Liver (tissue), 9 donors: ENCODE results near the gene TEX29. TPM values are rescaled to one million over a fixed set of nuclear protein-coding genes. Genes with fewer than 3 reads are reported as not detected.

Experiments used
- DNase-seq: peaks from one replicate; pipeline ENCODE4 v3.0.0-alpha.2; 2017; ENCODE audit warnings: low spot score
- H3K27ac ChIP-seq, 2 donors: one replicate each; pipeline ENCODE4 v1.7.0; 2013; ENCODE audit warnings: inconsistent platforms in 2 of 2, low read length in 2 of 2, control low read depth in 1 of 2, low read depth in 1 of 2, mild to moderate bottlenecking in 1 of 2
- H3K27me3 ChIP-seq, 4 donors: one replicate each; pipeline versions ENCODE4 v1.6.1 to v1.7.0; 2013; ENCODE audit warnings: low read length in 3 of 4, inconsistent platforms in 1 of 4, mild to moderate bottlenecking in 1 of 4, moderate library complexity in 1 of 4; ENCODE audit not compliant: control insufficient read depth in 4 of 4, insufficient read depth in 4 of 4
- H3K36me3 ChIP-seq, 4 donors: one replicate each; pipeline versions ENCODE4 v1.6.1 to v1.7.0; 2013; ENCODE audit warnings: low read length in 3 of 4, mild to moderate bottlenecking in 3 of 4, low read depth in 1 of 4, moderate library complexity in 1 of 4; ENCODE audit not compliant: control insufficient read depth in 4 of 4, insufficient read depth in 3 of 4
- H3K4me1 ChIP-seq, 4 donors: one replicate each; pipeline versions ENCODE4 v1.6.1 to v1.7.0; 2013; ENCODE audit warnings: low read length in 3 of 4, mild to moderate bottlenecking in 3 of 4, moderate library complexity in 1 of 4; ENCODE audit not compliant: control insufficient read depth in 4 of 4, insufficient read depth in 4 of 4
- H3K4me3 ChIP-seq, 3 donors: one replicate each; pipeline versions ENCODE4 v1.6.1 to v1.7.0; 2013; ENCODE audit warnings: low read length in 3 of 3, control low read depth in 1 of 3, low read depth in 1 of 3, mild to moderate bottlenecking in 1 of 3
- H3K9ac ChIP-seq, 2 donors: one replicate each; pipeline ENCODE4 v1.7.0; 2013; ENCODE audit warnings: low read length in 2 of 2, mild to moderate bottlenecking in 2 of 2, moderate library complexity in 2 of 2, control low read depth in 1 of 2, low read depth in 1 of 2
- H3K9me3 ChIP-seq, 4 donors: one replicate each; pipeline versions ENCODE4 v1.6.1 to v1.7.0; 2013; ENCODE audit warnings: low read length in 3 of 4; ENCODE audit not compliant: control insufficient read depth in 4 of 4
- ATF3 ChIP-seq: IDR thresholded peaks from 2 replicates; pipeline ENCODE4 v1.6.1; 2016; ENCODE audit warnings: antibody characterized with exemption
- CTCF ChIP-seq: fragments of 150-350 bp; IDR thresholded peaks from 2 replicates; pipeline ENCODE4 v1.5.1; 2017; ENCODE audit warnings: improper control_type of control experiment, low read depth, low read length; ENCODE audit not compliant: missing input control
- EGR1 ChIP-seq, 2 donors: IDR thresholded peaks; 2 replicates each; pipeline ENCODE4 v1.6.1; 2016 to 2018; ENCODE audit warnings: antibody characterized with exemption in 2 of 2, low read depth in 2 of 2
- FOXA1 ChIP-seq: IDR thresholded peaks from 2 replicates; pipeline ENCODE4 v1.6.1; 2016; ENCODE audit warnings: antibody characterized with exemption
- FOXA2 ChIP-seq: IDR thresholded peaks from 2 replicates; pipeline ENCODE4 v1.6.1; 2016; ENCODE audit warnings: antibody characterized with exemption
- GABPA ChIP-seq, 2 donors: IDR thresholded peaks in 1 of 2; conservative IDR thresholded peaks in 1 of 2; 2 replicates each; pipeline ENCODE4 v1.6.1; 2016; ENCODE audit warnings: antibody characterized with exemption in 2 of 2, mild to moderate bottlenecking in 1 of 2, moderate library complexity in 1 of 2
- HNF4A ChIP-seq, 2 donors: conservative IDR thresholded peaks; 2 replicates each; pipeline ENCODE4 v1.6.1; 2016; ENCODE audit warnings: antibody characterized with exemption in 2 of 2, mild to moderate bottlenecking in 2 of 2
- HNF4G ChIP-seq: IDR thresholded peaks from 2 replicates; pipeline ENCODE4 v1.6.1; 2016; ENCODE audit warnings: antibody characterized with exemption
- JUND ChIP-seq, 2 donors: IDR thresholded peaks; 2 replicates each; pipeline ENCODE4 v1.6.1; 2016; ENCODE audit warnings: antibody characterized with exemption in 2 of 2
- MAX ChIP-seq: IDR thresholded peaks from 2 replicates; pipeline ENCODE4 v1.6.1; 2016; ENCODE audit warnings: antibody characterized with exemption
- NR2F2 ChIP-seq: IDR thresholded peaks from 2 replicates; pipeline ENCODE4 v1.6.1; 2016; ENCODE audit warnings: antibody characterized with exemption
- RAD21 ChIP-seq, 2 donors: IDR thresholded peaks; 2 replicates each; pipeline ENCODE4 v1.6.1; 2016; ENCODE audit warnings: antibody characterized with exemption in 2 of 2, mild to moderate bottlenecking in 2 of 2
- RXRA ChIP-seq, 2 donors: IDR thresholded peaks; 2 replicates each; pipeline ENCODE4 v1.6.1; 2017 to 2018; ENCODE audit warnings: antibody characterized with exemption in 2 of 2, mild to moderate bottlenecking in 1 of 2
- SP1 ChIP-seq: IDR thresholded peaks from 2 replicates; pipeline ENCODE4 v1.6.1; 2018; ENCODE audit warnings: antibody characterized with exemption, mild to moderate bottlenecking
- TAF1 ChIP-seq: conservative IDR thresholded peaks from 2 replicates; pipeline ENCODE4 v1.6.1; 2016; ENCODE audit warnings: antibody characterized with exemption, mild to moderate bottlenecking
- YY1 ChIP-seq: IDR thresholded peaks from 2 replicates; pipeline ENCODE4 v1.6.1; 2016; ENCODE audit warnings: antibody characterized with exemption, mild to moderate bottlenecking
- ZBTB33 ChIP-seq: IDR thresholded peaks from 2 replicates; pipeline ENCODE4 v1.6.1; 2016; ENCODE audit warnings: antibody characterized with exemption
- WGBS: extraction: QIAGEN DNeasy Blood & Tissue Kit; methylation state at CpG from one replicate; pipeline ENCODE4 v1.1.7; 2013; 5-methylcytosine and 5-hydroxymethylcytosine counted together
- polyA plus RNA-seq, 2 donors: library from polyadenylated mRNA; stranded (reverse) in 1 of 2; unstranded in 1 of 2; fragments of 200-250 nt in 1 of 2; fragments of >200 nt in 1 of 2; fragmentation: Nextera tagmentation in 1 of 2; extraction: Ambion mirVana in 1 of 2; gene quantifications; one replicate each; pipeline versions ENCODE4 v1.2.1 to v1.2.3, GENCODE V29; 2013 to 2015
- total RNA-seq, 2 donors: library from RNA; depleted of rRNA; stranded (reverse); fragments of >200 nt; gene quantifications; one replicate each; pipeline ENCODE4 v1.2.3, GENCODE V29; 2014
- TF ChIP-seq, protein P1 (sequence below): IDR thresholded peaks from 2 replicates; pipeline ENCODE4 v1.6.1; 2016; ENCODE audit warnings: antibody characterized with exemption, mild to moderate bottlenecking
- donor health status: healthy.
- donor health status: healthy.
- donor health status: healthy.
- donor health status: healthy.
- donor health status: healthy.

TEX29 gene
- total and polyA plus RNA-seq, 4 donors: 0.17 TPM; not detected in 3

GRCh38 chr13:111373486-111373885 is 53.0 kb downstream of the TEX29 start (continued):
- TF ChIP-seq, protein P1, sequence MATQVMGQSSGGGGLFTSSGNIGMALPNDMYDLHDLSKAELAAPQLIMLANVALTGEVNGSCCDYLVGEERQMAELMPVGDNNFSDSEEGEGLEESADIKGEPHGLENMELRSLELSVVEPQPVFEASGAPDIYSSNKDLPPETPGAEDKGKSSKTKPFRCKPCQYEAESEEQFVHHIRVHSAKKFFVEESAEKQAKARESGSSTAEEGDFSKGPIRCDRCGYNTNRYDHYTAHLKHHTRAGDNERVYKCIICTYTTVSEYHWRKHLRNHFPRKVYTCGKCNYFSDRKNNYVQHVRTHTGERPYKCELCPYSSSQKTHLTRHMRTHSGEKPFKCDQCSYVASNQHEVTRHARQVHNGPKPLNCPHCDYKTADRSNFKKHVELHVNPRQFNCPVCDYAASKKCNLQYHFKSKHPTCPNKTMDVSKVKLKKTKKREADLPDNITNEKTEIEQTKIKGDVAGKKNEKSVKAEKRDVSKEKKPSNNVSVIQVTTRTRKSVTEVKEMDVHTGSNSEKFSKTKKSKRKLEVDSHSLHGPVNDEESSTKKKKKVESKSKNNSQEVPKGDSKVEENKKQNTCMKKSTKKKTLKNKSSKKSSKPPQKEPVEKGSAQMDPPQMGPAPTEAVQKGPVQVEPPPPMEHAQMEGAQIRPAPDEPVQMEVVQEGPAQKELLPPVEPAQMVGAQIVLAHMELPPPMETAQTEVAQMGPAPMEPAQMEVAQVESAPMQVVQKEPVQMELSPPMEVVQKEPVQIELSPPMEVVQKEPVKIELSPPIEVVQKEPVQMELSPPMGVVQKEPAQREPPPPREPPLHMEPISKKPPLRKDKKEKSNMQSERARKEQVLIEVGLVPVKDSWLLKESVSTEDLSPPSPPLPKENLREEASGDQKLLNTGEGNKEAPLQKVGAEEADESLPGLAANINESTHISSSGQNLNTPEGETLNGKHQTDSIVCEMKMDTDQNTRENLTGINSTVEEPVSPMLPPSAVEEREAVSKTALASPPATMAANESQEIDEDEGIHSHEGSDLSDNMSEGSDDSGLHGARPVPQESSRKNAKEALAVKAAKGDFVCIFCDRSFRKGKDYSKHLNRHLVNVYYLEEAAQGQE: no peak
- TF ChIP-seq TAF1 (no peak), HNF4A (conservative IDR thresholded peaks at IDR 0.05) (no peak), JUND (IDR thresholded peaks at IDR 0.05) (no peak), FOXA1 (no peak)

GRCh38 chr13:111380431-111380830 is 60.0 kb downstream of the TEX29 start:
- H3K9ac ChIP-seq: no peak overlapping the region
- no peak overlapping the region for H3K4me3 ChIP-seq
- no peaks in the 10 kb centered on the region for H3K36me3 ChIP-seq
- H3K27ac ChIP-seq: no peak overlapping the region
- DNase-seq: peak; percentile 21
- peaks cover 0 to 5% (median 0%) of the 10 kb centered on the region in 4 donors for H3K27me3 ChIP-seq
- peaks cover 0 to 1% (median 0%) of the 10 kb centered on the region in 4 donors for H3K9me3 ChIP-seq
- TF ChIP-seq CTCF: no peak
- TF ChIP-seq, protein P1: no peak
- no peak for TF ChIP-seq NR2F2
- TF ChIP-seq MAX: no peak
- TF ChIP-seq RAD21 (IDR thresholded peaks at IDR 0.05): no peak
- TF ChIP-seq JUND (IDR thresholded peaks at IDR 0.05): no peak
- no peak for TF ChIP-seq ZBTB33
- TF ChIP-seq GABPA (IDR thresholded peaks at IDR 0.05 in 1 of 2, conservative IDR thresholded peaks at IDR 0.05 in 1 of 2): no peak
- TF ChIP-seq RXRA (IDR thresholded peaks at IDR 0.05): no peak
- TF ChIP-seq HNF4A (conservative IDR thresholded peaks at IDR 0.05): no peak
- no peak for TF ChIP-seq TAF1
- TF ChIP-seq ATF3: no peak
- no peak for TF ChIP-seq FOXA2
- no peak for TF ChIP-seq HNF4G
- TF ChIP-seq YY1: no peak
- TF ChIP-seq SP1: no peak
- no peak for TF ChIP-seq FOXA1
- no peak for TF ChIP-seq EGR1 (IDR thresholded peaks at IDR 0.05; ENCODE audit: low read depth in 2 of 2)
- WGBS: 74% methylated on average over 5 of the region's 5 CpGs
- H3K4me1 ChIP-seq: no peaks in the 10 kb centered on the region
